CD8-positive, alpha-beta memory T cell (primary cell): Measurements from ENCODE around the gene NLRP12. TPM values are rescaled to one million over a fixed set of nuclear protein-coding genes. Genes with fewer than 3 reads are reported as not detected.
A peak's percentile ranks its signal among the peaks of the same experiment; 100 is the strongest.
"Not testable (repeated sequence)": the region's sequence is repeated elsewhere in the genome, so short reads cannot be mapped to it uniquely, and the experiment has no call there.

Source experiments
- CTCF ChIA-PET: fragments of 350-600 bp; sonication (Branson Sonifier 250); formaldehyde crosslinking; loops from one replicate; lab custom pipeline; 2021; ENCODE audit warnings: antibody characterized with exemption; lab: Charles Lee
- POLR2A ChIA-PET: fragments of 350-600 bp; sonication (Branson Sonifier 250); formaldehyde crosslinking; loops from one replicate; lab custom pipeline; 2021; ENCODE audit warnings: antibody characterized with exemption; lab: Charles Lee
- DNase-seq, 5 donors: peaks; one replicate each; pipeline versions ENCODE4 v3.0.0 to v3.0.0-alpha.2; 2020 to 2022; ENCODE audit warnings: mixed read lengths in 1 of 5
- H3K27ac ChIP-seq: one replicate; pipeline ENCODE4 v1.7.0; 2013; ENCODE audit warnings: low read depth, mild to moderate bottlenecking, low read length, moderate library complexity
- H3K27me3 ChIP-seq: 2 replicates; pipeline ENCODE4 v1.7.0; 2013; ENCODE audit warnings: low read length, mild to moderate bottlenecking; ENCODE audit not compliant: insufficient read depth, poor library complexity, severe bottlenecking
- H3K36me3 ChIP-seq: 2 replicates; pipeline ENCODE4 v1.7.0; 2013; ENCODE audit warnings: mild to moderate bottlenecking, low read length, moderate library complexity; ENCODE audit not compliant: insufficient read depth
- H3K4me1 ChIP-seq: 2 replicates; pipeline ENCODE4 v1.7.0; 2013; ENCODE audit warnings: mild to moderate bottlenecking, low read length, moderate library complexity; ENCODE audit not compliant: insufficient read depth
- H3K4me3 ChIP-seq: 2 replicates; pipeline ENCODE4 v1.7.0; 2013; ENCODE audit warnings: mild to moderate bottlenecking, low read length
- H3K9me3 ChIP-seq: 2 replicates; pipeline ENCODE4 v1.7.0; 2013; ENCODE audit warnings: mild to moderate bottlenecking, low read length
- H3K27ac Mint-ChIP-seq, 8 donors: one replicate each; pipeline ENCODE4 v1.8.0; 2020 to 2021; ENCODE audit warnings: mixed read lengths in 8 of 8, mild to moderate bottlenecking in 6 of 8, inconsistent platforms in 3 of 8, moderate library complexity in 3 of 8
- H3K27me3 Mint-ChIP-seq, 2 donors: one replicate each; pipeline ENCODE4 v1.8.0; 2020 to 2021; ENCODE audit warnings: mixed read lengths in 2 of 2, mild to moderate bottlenecking in 1 of 2, moderate library complexity in 1 of 2
- H3K36me3 Mint-ChIP-seq, 3 donors: one replicate each; pipeline ENCODE4 v1.8.0; 2020 to 2021; ENCODE audit warnings: mixed read lengths in 3 of 3, inconsistent platforms in 1 of 3, mild to moderate bottlenecking in 1 of 3
- H3K4me1 Mint-ChIP-seq, 3 donors: one replicate each; pipeline ENCODE4 v1.8.0; 2020 to 2021; ENCODE audit warnings: mixed read lengths in 3 of 3, inconsistent platforms in 1 of 3, mild to moderate bottlenecking in 1 of 3
- H3K4me3 Mint-ChIP-seq, 7 donors: one replicate each; pipeline ENCODE4 v1.8.0; 2020 to 2021; ENCODE audit warnings: mixed read lengths in 7 of 7, mild to moderate bottlenecking in 6 of 7, moderate library complexity in 4 of 7, inconsistent platforms in 2 of 7
- H3K9me3 Mint-ChIP-seq, 5 donors: one replicate each; pipeline ENCODE4 v1.8.0; 2020 to 2022; ENCODE audit warnings: mixed read lengths in 5 of 5, mild to moderate bottlenecking in 3 of 5, moderate library complexity in 2 of 5, inconsistent platforms in 1 of 5
- polyA plus RNA-seq: library from polyadenylated mRNA; unstranded; fragments of 300-500 nt; fragmentation: Illumina TruSeq; gene quantifications from one replicate; pipeline ENCODE4 v1.2.3, GENCODE V29; 2021
- total RNA-seq, 2 experiments: library from RNA; stranded (reverse); gene quantifications; one replicate each; pipeline ENCODE4 v1.2.3, GENCODE V29; 2021

Gene NLRP12
- total and polyA plus RNA-seq, 3 experiments from 2014 or later, result not detected

GRCh38 chr19:53773999-53774398, 50.1 kb downstream of the NLRP12 start:
- H3K4me1 Mint-ChIP-seq, result peaks cover 3 to 5% (median 4%) of the 10 kb centered on the region in 3 donors
- no peaks in the 10 kb centered on the region for H3K9me3 Mint-ChIP-seq
- Histone ChIP-seq H3K4me3 (no peak overlapping the region), H3K4me1 (no peaks in the 10 kb centered on the region), H3K27ac (no peak overlapping the region), H3K27me3 (no peaks in the 10 kb centered on the region), H3K36me3 (no peaks in the 10 kb centered on the region), H3K9me3 (no peaks in the 10 kb centered on the region)
- ChIA-PET CTCF (interaction anchor here (1.0 to 1.8 kb wide), 2 partner anchors 17 to 19 kb away, joined by 3 to 4 read pairs; no protein-coding TSS in a partner anchor), POLR2A (no interaction called here)
- DNase-seq, result no peak
- no peak overlapping the region for H3K27ac Mint-ChIP-seq
- no peaks in the 10 kb centered on the region for H3K36me3 Mint-ChIP-seq
- H3K4me3 Mint-ChIP-seq, result no peak overlapping the region
- H3K27me3 Mint-ChIP-seq, result peaks cover 2 to 9% of the 10 kb centered on the region in 2 donors

DNA sequence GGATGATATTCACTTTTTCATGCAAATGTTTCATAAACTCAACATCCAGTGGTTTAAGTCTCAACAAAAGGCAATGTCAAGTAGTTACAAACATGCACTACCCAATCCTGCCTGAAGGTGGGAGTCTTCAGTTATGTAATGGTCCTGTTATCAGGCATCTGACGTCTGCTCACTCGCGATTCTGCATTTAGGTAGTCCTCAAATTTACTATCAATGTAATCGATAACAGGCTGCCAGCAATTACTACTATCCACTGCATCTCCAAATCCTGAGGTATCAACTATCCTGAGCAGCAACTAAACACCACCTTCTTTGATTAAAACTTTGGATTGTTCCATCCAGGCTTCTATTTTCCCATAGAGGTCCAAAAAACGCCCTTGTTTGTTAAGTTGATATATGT, 51.2 kb downstream of the NLRP12 start:
- Histone ChIP-seq H3K27ac (no peak overlapping the region), H3K27me3 (no peaks in the 10 kb centered on the region), H3K4me3 (no peak overlapping the region), H3K4me1 (no peaks in the 10 kb centered on the region), H3K36me3 (no peaks in the 10 kb centered on the region), H3K9me3 (no peaks in the 10 kb centered on the region)
- Mint-ChIP-seq H3K9me3 (peaks cover 0 to 4% (median 0%) of the 10 kb centered on the region in 5 donors), H3K4me3 (no peak overlapping the region), H3K4me1 (peaks cover 3 to 5% (median 4%) of the 10 kb centered on the region in 3 donors), H3K36me3 (no peaks in the 10 kb centered on the region), H3K27me3 (peaks cover 6 to 13% of the 10 kb centered on the region in 2 donors), H3K27ac (no peak overlapping the region)
- ChIA-PET POLR2A (no interaction called here), CTCF (interaction anchor here (1.0 to 1.8 kb wide), 2 partner anchors 18 to 20 kb away, joined by 3 to 4 read pairs; no protein-coding TSS in a partner anchor)
- peak; percentile 13 to 50 (median 24) for DNase-seq

GRCh38 chr19:53771144-53771543, 53.0 kb downstream of the NLRP12 start:
- Histone ChIP-seq H3K9me3 (no peaks in the 10 kb centered on the region), H3K27me3 (no peaks in the 10 kb centered on the region), H3K4me3 (no peak overlapping the region), H3K36me3 (no peaks in the 10 kb centered on the region), H3K4me1 (no peaks in the 10 kb centered on the region), H3K27ac (no peak overlapping the region)
- Mint-ChIP-seq H3K36me3 (no peaks in the 10 kb centered on the region), H3K27ac (no peak overlapping the region), H3K4me3 (no peak overlapping the region), H3K4me1 (peaks cover 3 to 5% (median 4%) of the 10 kb centered on the region in 3 donors), H3K27me3 (peaks cover 11 to 16% of the 10 kb centered on the region in 2 donors), H3K9me3 (peaks cover 0 to 5% (median 0%) of the 10 kb centered on the region in 5 donors)
- DNase-seq, result no peak
- ChIA-PET CTCF (no interaction called here), POLR2A (no interaction called here)

DNA sequence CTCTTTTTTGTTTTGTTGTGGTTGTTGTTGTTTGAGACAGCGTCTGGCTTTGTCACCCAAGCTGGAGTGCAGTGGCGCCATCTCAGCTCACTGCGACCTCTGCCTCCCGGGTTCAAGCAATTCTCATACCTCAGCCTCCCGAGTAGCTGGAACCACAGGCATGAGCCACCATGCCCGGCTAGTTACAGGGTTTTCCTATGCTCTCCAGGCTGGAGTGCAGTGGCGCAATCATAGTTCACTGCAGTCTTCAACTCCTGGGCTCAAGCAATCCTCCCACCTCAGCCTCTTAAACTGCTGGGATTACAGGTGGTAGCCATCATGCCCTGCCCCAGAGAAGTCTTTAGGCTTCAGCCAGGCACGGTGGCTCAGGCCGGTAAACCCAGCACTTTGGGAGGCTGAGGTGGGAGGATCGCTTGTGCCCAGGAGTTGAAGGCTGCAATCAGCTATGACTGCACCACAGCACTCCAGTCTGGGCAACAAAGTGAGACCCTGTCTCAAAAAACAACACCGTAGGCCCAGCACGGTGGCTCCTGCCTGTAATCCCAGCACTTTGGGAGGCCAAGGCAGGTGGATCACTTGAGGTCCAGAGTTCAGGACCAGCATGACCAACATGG, 54.3 kb downstream of the NLRP12 start:
- H3K4me3 Mint-ChIP-seq, H3K4me3 ChIP-seq, H3K36me3 ChIP-seq, H3K4me1 Mint-ChIP-seq, H3K36me3 Mint-ChIP-seq, H3K27ac ChIP-seq, H3K9me3 ChIP-seq, CTCF ChIA-PET, DNase-seq, H3K27me3 ChIP-seq, H3K27ac Mint-ChIP-seq, H3K4me1 ChIP-seq, POLR2A ChIA-PET: not testable (repeated sequence)
- peaks cover 0 to 10% (median 0%) of the 10 kb centered on the region in 5 donors for H3K9me3 Mint-ChIP-seq
- peaks cover 12 to 16% of the 10 kb centered on the region in 2 donors for H3K27me3 Mint-ChIP-seq

DNA sequence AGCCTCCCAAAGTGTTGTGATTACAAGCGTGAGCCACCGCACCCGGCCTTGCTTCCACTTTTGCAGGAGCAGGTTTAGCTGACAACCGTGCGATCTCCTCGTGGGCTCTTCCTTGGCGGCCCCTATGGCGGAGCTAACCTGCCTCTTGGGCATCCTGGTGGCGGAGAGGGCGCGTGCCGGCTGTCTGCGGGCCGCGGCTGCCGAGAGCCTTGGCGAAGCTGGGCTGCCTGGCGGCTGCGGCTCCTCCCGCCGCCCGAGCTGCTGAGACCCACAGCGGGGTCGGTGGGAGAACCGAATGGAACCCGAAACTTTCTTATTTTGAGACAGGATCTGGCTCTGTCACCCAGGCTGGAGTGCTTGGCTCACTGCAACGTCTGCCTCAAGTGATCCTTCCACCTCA, 55.7 kb downstream of the NLRP12 start:
- Mint-ChIP-seq H3K27ac (no peak overlapping the region), H3K27me3 (peaks cover 12 to 20% of the 10 kb centered on the region in 2 donors), H3K9me3 (peaks cover 0 to 10% (median 3%) of the 10 kb centered on the region in 5 donors), H3K4me1 (peaks cover 3 to 5% (median 4%) of the 10 kb centered on the region in 3 donors), H3K36me3 (no peaks in the 10 kb centered on the region), H3K4me3 (no peak overlapping the region)
- H3K27ac ChIP-seq, result no peak overlapping the region
- ChIA-PET CTCF (no interaction called here), POLR2A (no interaction called here)
- H3K9me3 ChIP-seq, result no peaks in the 10 kb centered on the region
- no peaks in the 10 kb centered on the region for H3K4me1 ChIP-seq
- no peak overlapping the region for H3K4me3 ChIP-seq
- no peaks in the 10 kb centered on the region for H3K27me3 ChIP-seq
- H3K36me3 ChIP-seq, result no peaks in the 10 kb centered on the region
- DNase-seq, result no peak

DNA sequence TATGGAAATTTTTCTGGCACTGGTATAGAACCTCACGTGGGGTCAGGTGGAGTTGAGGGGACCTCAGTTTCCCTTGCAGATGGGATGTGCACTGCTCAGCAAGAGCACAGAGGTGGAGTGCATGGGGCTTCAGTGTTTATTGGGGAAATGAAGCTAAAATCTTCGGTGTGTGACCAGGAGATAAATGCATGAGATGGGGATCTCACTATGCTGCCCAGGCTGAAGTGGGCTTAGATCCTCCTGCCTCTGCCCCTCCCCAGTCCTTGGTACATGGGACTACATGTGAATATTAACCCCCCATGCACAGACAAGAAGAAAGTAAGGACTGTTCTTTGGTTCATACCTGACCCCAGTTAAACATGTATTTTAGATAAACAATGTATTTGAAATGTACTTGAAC, 65.1 kb downstream of the NLRP12 start:
- POLR2A ChIA-PET, result not testable (repeated sequence)
- CTCF ChIA-PET, result interaction anchor here (1.2 kb wide), 1 partner anchor 334 kb away, joined by 3 read pairs; no protein-coding TSS in a partner anchor

More for the DNA sequence above, 65.1 kb downstream of the NLRP12 start:
- not testable (repeated sequence) for H3K9me3 ChIP-seq, H3K36me3 Mint-ChIP-seq, H3K4me1 ChIP-seq, H3K4me1 Mint-ChIP-seq, H3K27ac Mint-ChIP-seq, H3K4me3 Mint-ChIP-seq, H3K27ac ChIP-seq, H3K4me3 ChIP-seq, H3K36me3 ChIP-seq, H3K27me3 ChIP-seq, H3K27me3 Mint-ChIP-seq, DNase-seq, H3K9me3 Mint-ChIP-seq

Other genes starting within 250 kb of the NLRP12 start
- not detected for gene DPRX, start 192.3 kb downstream of the NLRP12 start, total RNA-seq
- not detected for gene DPRX, start 192.3 kb downstream of the NLRP12 start, polyA plus RNA-seq
- 10 to 100 TPM; 44.2 to 47.8 TPM for gene MYADM, start 43.6 kb upstream of the NLRP12 start, total RNA-seq
- gene MYADM, start 43.6 kb upstream of the NLRP12 start, polyA plus RNA-seq, result 77.8 TPM
- not detected for gene PRKCG, start 57.9 kb upstream of the NLRP12 start, total RNA-seq
- not detected for gene PRKCG, start 57.9 kb upstream of the NLRP12 start, polyA plus RNA-seq
- gene CACNG7, start 85.0 kb upstream of the NLRP12 start, total RNA-seq, result not detected
- gene CACNG7, start 85.0 kb upstream of the NLRP12 start, polyA plus RNA-seq, result not detected
- not detected for gene CACNG8, start 138.6 kb upstream of the NLRP12 start, total RNA-seq
- gene CACNG8, start 138.6 kb upstream of the NLRP12 start, polyA plus RNA-seq, result not detected
- not detected for gene CACNG6, start 167.3 kb upstream of the NLRP12 start, total RNA-seq
- gene CACNG6, start 167.3 kb upstream of the NLRP12 start, polyA plus RNA-seq, result not detected
- gene VSTM1, start 239.6 kb upstream of the NLRP12 start, total RNA-seq, result not detected
- not detected for gene VSTM1, start 239.6 kb upstream of the NLRP12 start, polyA plus RNA-seq